ENCODE data around the gene TAC1.
"Not testable (repeated sequence)": the region's sequence is repeated elsewhere in the genome, so short reads cannot be mapped to it uniquely, and the experiment has no call there.

The TAC1 gene, protein sequence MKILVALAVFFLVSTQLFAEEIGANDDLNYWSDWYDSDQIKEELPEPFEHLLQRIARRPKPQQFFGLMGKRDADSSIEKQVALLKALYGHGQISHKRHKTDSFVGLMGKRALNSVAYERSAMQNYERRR

DNA sequence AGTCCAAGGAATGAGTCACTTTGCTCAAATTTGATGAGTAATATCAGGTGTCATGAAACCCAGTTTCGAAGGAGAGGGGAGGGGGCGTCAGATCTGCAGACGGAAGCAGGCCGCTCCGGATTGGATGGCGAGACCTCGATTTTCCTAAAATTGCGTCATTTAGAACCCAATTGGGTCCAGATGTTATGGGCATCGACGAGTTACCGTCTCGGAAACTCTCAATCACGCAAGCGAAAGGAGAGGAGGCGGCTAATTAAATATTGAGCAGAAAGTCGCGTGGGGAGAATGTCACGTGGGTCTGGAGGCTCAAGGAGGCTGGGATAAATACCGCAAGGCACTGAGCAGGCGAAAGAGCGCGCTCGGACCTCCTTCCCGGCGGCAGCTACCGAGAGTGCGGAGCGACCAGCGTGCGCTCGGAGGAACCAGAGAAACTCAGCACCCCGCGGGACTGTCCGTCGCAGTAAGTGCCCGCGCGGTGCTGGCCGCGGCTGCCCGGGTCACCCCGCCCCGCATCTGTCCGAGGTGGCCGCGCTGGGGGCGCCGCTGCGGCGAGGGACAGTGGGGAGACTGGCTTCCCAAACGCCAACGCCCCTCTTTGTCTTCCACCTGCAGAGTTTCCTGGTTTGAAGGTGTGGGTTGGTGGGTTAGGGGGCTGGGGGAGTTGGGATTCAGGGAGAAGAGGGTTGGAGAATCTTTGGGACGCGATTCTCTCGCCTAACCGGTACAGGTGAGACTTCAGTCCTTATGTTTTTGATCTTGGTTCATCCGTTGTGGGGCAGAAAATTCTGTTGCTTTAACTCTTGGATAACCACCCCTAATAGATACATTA is at the start of gene TAC1:
TAC1 (plus strand) TSS at position 351 of the 829 bp plus-strand sequence. CDS start 527 bp downstream, outside the sequence.
- no peak for DNase-seq

DNA sequence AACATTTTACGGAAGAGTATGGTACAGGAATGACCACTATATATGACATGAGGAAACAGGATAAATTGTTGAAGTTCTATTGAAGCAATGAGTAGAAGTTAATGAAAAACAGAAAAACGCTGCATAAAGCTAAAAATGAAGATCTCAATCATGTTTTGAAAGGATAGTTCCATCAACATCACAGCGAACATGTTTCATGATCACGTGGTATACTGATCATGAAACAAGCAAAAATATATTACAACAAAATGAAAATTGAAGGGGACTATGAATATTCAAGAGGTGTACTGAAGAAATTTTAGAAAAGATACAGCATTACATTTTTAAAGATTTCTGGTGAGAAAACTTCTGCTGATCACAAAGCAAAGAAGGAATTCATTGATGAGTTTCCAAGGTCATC is 45.9 kb upstream of the TAC1 start:
- DNase-seq = no peak

DNA sequence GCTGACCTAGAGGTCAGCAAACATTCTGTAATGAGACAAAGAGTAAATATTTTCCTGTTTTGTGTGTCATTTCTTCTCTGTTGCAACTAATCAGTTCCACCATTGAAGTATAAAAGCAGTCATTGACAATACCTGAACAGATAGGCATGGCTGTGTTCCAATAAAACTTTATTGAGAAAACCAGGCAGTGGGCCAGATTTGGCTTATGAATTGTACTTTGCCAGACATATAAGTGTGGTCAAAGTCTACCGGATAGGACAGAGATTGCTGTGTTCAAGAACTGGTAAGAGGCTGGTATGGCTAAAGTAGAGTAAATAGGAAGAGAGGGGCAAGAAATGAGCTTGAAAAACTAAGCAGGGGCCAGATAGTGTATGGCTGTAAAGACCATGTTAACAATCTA is 38.3 kb upstream of the TAC1 start:
- no peak for DNase-seq

DNA sequence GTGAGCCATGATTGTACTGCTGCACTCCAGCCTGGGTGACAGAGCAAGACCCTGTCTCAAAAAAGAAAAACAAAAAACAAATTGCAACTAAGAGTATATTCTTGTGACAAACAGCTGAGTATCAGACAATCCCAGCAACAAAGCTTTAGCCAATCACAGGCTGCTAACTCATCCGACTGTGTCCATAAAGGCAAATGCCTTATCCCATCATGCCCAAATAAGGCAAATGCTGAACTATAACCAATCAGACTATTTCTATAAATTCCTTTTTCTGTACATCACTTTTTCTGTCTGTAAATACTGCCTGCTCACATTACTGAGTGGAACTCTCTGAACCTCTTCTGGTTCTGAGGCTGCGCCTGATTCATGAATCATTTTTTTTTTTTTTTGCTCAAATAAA is 37.5 kb upstream of the TAC1 start:
- no peak for DNase-seq

DNA sequence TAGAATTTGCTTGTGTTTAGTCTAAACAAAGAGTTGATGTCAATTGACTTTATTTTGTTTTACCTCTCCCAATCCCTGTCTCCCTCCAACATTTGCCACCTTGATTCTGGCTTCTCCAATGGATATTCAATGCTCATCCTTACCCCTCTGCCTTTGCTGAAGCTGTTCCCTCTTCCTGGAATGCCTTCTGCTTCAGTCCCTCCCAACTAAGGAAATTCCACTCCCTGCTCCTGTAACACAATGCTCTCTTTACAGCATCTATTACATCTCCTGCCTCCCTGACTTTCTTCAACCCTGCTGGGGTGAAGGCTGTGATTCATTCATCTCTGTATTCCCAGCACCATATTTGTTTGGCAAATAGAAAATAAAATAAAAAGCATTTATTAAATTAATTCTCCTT is 34.5 kb upstream of the TAC1 start:
- DNase-seq = no peak

DNA sequence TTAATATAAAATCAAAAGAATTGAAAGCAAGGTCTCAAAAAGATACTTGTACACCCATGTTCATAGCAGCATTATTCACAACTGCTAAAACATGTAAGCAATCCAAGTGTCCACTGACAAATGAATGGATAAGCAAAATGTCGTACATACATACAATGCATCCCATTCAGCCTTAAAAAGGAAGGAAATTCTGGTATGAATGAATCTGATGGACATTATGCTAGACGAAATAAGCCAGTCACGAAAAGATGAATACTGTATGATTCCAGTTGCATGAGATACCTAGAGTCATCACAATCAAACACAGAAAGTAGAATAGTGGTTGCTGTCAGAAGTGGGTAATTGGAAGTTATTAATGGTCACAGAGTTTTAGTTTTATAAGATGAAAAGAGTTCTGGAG is 9.5 kb upstream of the TAC1 start:
- no peak for DNase-seq

DNA sequence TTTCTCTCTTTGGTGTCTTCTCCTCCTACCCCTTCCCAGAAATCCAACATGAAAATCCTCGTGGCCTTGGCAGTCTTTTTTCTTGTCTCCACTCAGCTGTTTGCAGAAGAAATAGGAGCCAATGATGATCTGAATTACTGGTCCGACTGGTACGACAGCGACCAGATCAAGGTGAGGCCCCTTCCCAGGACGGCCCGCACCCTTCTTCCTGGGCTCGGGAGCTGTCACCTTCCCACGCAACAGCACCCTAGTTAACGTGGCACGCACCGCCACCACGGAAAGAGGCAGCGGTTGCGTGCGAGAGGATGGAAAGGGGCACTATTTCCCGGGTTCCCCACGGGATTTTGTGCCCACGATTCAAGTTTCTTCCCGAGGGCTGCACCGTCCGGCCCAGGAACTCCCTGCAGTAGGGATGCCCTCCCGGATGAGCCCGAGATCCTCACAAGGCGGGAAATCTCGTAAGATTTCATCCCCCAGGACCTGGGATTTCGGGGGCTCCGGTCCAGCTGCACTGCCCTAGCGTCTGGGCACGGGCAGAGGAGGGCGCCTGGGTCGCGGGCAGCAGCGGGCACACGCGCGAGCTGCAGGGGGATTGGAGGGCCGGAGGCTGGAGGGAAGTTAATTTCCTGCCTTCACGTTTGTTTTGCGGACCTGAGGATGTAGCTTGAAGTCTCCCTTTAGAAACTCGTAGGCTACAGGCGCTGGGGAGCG is 834 bp downstream of the TAC1 start:
- no peak for DNase-seq

DNA sequence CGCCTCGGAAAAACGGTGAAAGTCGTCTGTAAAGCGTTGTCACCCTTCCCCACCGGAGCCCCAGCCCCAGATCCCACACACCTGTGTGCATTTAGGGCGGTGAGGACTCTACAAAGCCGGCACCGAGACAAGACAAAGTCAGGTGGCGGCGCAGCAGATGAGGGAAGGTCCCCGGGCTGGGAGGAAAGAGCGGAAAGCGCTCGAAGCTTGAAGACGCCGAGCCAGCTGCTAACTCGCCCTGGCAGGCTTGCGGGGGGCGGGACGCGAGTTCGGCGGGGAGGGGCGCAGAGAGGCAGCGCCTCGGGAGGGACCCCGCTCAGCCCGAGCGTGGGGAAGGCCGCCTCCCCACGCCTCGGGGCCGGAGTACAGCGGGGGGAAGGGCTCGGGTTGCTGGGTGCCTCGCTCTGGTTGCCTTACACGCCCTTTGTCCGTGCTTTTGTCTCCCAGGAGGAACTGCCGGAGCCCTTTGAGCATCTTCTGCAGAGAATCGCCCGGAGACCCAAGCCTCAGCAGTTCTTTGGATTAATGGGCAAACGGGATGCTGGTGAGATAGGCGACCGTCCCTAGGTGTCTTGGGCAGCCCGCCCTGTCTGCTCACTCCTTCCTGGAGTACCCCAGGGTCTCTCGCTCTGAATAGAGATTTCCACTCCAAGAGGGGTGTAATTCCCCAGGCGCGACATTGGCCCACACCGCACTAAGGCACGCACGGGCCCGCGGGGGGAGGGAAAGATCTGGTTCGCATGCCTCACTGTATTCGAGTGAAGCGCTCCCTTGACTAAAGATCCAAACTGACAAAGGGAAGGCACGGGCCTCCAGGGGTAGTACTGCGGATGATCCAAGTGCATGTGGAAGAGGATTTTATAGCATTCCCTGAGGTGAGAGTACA is 1.6 kb downstream of the TAC1 start:
- no peak for DNase-seq

DNA sequence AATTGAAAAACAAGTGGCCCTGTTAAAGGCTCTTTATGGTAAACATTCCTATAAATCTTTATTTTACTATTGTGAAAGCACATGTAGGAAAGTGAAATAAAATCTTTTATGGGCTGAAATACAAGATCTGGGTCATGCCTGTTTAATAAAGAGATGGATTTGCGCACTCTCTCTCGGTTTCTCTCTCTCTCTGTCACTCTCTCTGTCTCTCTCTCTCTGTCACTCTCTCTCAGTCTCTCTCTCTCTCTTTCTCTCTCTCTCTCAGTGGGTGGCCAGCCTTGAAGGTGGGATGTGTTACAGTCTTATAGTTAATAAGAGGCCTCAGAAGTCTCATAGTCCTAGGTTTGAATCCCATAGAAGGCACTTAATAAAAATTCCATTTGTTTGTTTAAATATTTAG is 2.4 kb downstream of the TAC1 start:
- no peak for DNase-seq

DNA sequence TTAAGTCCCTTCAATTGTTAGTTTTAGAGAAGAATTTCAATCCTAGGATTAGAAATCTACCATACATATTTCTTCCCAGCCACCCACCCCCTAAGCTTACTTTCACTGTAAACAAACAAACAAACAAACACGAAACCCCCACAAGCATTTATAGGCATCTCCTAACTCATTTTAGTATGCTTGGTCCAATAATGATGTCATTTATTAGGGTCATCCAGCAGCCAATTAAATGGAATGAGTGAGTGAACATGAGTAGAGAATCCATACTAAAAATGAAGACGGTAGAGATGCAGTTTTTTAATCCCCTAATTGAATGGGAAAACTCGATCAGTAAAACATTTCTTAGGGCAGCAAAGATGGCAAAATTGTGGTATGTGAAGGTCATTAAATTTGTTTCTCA is 3.2 kb downstream of the TAC1 start:
- DNase-seq = no peak

DNA sequence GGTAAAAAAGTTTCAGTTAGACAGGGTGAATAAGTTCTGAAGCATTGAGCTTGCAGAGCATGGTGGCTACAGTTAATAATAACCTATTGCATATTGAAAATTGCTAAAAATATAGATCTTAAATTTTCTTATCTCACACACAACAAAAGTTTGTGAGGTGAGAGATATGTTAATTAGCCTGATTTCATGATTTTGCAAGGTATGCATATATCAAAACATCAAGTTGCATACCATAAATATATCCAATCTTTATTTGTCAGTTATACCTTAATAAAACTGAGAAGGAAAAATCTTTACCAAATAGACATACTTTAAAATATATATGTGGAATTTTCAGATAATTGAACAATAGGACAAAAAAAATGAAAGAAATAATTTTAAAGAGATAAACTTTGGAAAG is 16.6 kb downstream of the TAC1 start:
- DNase-seq = no peak

DNA sequence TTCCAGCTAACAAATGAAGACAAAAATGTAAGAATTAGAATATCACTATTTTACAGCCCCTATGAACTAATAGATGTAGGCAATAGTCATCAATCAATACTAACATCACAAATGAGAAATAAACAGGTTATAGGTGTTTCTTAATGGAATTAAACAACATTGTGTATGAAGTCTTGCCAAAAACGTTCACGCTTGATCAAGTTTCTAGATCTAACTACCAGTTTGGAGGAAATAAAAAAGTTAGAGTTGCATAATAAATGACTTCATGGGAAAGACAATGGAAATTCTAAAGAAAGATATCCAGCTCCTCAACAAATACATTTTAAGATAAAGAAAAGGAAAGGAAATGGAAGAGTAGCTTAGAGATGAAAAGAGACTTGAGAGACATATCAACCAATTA is 19.7 kb downstream of the TAC1 start:
- DNase-seq = no peak

DNA sequence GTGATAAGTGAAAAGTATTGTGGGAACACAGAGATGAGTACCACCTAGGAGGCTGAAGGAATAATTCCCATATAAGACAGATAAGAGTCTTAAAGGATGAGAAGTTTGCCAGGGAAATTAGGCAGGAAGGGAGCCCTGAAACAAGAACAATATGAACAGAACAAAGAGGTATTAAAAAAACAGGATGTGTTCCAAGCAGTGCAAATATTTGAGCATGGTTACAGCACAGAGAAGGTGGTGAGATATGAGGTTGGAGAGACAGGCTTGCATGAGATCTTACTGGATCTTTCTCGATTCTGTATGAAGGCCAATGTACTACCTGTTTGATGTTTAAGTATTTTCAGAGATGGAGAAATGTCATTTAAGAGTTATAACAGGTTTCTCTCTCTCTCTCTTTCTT is 20.3 kb downstream of the TAC1 start:
- DNase-seq = no peak

DNA sequence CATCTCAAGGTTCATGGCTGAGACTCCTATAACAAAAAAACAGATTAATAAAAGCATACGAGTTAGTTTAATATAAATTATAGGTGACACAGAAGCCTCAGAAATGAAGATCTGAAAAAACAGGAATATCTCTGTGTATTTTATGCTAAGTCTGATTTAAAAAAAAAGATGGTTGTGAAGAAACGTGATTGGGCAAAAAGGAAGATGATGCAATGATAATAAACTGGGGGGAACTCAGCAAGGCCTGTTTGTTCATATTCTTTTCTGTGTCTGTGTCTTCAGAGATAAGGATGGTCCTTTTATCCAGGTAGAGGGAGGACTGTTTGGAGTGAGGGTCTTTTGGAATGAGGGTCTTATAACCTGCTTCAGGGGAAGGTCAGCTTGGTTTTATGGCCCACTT is 25.9 kb downstream of the TAC1 start:
- DNase-seq = no peak

DNA sequence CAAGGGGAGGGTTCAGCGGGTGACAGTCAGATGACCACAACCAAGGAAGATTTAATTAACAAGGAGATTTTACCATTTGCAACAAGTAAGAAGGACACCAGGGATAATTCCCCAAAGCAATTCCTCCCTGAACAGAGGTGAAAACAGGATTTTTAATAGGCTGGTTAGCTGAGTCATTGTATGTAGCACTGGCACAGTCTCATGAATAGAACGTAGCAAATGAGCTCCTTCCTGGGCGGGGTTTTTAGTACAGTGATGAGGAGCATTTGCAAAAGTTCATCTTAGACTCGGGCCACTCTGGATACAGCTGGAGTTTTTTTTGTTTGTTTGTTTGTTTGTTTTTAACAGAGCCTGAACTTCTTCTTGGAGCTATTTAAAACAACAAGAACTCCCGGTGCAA is 39.0 kb downstream of the TAC1 start:
- DNase-seq = no peak

DNA sequence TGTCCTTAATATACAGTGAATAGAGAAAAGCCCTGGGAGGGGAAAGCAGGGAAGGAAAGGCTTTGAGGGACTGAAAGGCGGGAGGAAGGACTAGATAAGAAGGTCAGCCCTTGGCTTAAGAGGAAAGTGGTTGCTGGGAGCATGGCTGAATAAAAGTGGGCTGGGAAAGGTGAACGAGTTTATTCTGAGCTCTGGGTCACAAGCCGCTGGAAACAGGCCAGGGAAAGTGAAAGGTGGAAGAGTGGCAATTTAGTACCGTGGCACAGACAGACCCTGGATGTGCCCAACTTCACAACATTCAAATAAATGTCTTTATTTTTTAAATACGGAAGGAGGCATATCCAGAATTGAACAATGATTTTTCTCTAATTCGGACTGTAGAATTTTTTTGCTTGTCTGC is 39.7 kb downstream of the TAC1 start:
- no peak for DNase-seq

DNA sequence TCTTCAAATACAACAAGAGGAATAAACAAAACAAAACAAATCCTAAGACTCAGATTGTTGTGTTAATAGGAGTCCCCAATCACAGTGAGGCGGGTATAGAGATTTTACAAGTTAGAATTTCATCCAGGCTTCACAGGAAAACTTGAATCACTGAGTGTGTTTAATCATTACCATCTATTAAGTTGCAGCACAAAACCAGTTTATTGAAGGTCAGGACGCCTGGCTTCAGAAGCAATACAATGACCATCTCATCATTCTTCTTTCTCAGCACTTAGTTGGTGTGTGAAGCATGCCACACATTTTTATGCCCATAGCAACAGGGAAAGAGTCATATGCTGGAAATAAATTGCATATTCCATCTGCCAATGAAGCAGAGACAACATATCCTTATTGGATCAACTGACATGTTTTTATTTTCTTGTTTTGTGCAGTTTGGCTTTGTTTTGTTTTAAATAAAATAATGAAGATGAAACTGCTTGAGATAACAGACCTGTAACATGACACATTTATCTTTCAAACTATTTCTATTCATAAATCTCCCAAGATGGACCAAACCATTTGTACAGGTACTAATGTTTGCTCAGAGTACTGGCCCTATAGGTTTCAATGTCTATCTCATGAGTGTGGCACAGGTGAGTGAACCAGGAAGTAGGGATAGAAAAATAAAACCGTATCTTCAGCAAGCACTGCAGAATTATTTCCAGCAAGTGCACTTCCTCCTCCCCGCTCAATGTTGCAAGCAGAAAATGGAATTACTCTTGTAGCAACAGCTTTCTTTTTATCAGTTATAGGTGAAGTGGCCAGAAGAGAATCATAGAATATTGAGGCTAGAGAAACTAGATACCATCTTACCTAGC is 40.4 kb downstream of the TAC1 start:
- no peak for DNase-seq

DNA sequence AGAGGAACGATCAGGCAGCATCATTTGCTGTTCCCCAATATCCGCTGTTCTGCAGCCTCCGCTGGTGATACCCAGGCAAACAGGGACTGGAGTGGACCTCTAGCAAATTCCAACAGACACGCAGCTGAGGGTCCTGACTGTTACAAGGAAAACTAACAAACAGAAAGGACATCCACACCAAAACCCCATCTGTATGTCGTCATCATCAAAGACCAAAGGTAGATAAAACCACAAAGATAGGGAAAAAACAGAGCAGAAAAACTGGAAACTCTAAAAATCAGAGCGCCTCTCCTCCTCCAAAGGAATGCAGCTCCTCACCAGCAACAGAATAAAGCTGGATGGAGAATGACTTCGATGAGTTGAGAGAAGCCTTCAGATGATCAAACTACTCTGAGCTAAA is 54.5 kb downstream of the TAC1 start:
- not testable (repeated sequence) for DNase-seq

Measured in CD4-positive, alpha-beta T cell treated with Interleukin-4 for 4 hours (primary cell).